Hippocampal formation (tissue), 2 donors: ENCODE measurements around the gene ALDOA.

Experiments
- DNase-seq, 2 donors: peaks; one replicate each; lab custom pipeline; 2025; lab: John Stamatoyannopoulos, UW

The ALDOA gene

GRCh38 chr16:30116291-30117207 is 51.0 kb downstream of the ALDOA start:
- DNase-seq, result no peak

DNA sequence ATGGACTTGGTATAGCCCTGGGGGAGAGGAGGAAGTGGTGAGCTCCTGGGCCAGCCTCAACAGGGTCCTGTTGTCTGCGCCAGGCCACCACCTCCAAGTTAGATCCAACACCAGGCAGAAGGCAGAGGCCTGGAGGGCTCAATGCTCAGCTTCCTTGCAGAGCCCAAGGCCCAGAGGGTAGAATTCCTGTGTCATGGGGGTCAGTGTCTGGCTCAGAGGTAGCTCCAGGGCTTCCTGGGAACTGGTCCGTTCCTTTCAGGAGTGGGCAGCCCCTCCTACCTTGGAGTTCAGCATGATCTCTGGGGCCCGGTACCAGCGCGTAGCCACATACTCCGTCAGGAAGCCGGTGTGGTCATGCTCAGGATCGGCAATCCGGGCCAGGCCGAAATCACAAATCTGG is 52.2 kb downstream of the ALDOA start:
- no peak for DNase-seq

GRCh38 chr16:30119428-30119827 is 53.9 kb downstream of the ALDOA start:
- DNase-seq, result no peak
